GM18858 (cell line): ENCODE measurements around the gene CSNK1G2.
"Not testable (repeated sequence)": the region's sequence is repeated elsewhere in the genome, so short reads cannot be mapped to it uniquely, and the experiment has no call there.

ENCODE experiments used
- ATAC-seq: cut with Tn5 transposase; IDR thresholded peaks from one replicate; pipeline ENCODE4 v1.9.1; 2021; ENCODE audit not compliant: unreplicated experiment

The CSNK1G2 gene

DNA sequence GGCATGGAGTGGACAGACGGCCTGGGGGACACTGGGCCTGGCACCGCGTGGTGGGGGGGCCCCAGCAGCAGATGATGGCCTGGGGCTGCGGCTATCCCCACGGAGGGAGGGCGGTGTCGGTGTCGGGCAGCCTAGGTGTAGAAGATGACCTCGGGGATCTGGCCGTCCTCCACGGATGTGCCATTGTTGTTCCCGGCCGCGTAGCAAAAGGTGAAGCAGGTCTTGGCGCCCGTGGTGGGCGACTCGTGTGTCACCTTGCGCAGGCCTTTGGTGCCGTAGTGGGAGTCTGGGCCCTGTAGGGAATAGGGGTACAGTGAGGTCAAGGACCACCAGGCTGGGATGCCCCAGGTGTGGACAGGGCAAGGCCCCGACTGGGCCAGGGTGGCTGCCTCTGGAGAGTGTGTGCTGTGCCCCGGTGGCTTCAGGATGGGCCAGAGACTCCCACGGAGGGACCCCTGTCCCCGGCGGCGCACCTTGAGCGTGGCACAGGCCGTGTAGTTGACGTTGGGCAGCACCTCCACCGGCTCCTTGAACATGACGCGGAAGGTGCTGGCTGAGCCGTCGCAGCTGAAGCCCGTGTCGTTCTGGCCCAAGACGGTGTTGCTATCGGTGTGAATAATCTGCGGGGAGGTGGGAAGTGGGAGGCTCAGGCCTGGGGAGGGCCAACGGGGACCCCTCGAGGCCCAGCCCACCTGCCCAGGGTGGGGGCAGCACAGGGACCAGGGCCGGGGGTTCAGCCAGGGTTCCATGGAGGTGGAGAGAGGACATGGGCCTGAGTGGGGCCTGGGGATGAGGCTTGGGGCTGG lies 45.6 kb downstream of the CSNK1G2 start:
- ATAC-seq: no peak

DNA sequence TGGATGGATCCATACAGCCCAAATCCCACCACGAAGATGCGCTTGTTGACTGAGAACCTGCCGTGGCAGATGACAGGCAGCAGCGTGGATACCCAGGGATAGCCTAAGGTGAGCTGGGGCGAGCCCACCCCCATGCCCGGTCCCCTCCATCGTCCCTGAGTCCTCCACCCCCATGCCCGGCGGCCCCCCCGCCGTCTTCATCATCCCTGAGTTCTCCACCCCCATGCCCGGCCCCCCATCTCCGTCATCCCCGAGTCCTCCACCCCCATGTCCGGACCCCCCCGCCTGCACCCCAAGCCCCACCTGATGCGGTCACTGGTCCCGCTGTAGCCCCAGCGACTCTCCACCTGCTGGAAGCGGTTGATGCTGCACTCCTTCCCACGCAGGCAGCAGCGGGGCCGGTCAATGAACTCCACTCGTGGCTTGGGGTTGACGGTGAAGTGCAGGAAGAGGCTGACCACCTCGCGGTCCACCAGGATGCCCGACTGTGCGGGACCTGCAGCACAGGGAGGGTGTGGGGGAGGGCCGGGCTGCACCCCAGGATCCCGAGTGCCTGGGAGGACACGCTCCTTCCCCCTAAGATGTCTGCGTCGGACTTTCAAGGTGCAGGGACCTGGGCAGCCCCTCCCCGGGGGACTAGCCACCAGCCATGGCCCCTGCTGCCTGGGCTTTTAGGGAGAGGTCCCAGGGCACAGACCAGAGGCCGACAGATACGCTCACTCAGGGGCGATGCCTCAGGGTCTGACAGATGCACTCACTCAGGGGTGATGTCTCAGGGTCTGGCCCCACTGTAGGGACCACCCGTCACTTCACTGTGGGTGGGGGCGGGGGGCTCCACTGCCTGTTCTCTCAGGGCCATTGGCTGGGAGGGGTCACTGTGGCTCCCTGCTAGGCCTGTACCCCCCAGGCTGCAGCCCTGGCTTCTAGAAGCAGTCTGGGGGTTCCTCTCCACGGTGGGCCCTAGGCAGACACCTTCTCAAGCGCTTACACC lies 46.5 kb downstream of the CSNK1G2 start:
- ATAC-seq: no peak

DNA sequence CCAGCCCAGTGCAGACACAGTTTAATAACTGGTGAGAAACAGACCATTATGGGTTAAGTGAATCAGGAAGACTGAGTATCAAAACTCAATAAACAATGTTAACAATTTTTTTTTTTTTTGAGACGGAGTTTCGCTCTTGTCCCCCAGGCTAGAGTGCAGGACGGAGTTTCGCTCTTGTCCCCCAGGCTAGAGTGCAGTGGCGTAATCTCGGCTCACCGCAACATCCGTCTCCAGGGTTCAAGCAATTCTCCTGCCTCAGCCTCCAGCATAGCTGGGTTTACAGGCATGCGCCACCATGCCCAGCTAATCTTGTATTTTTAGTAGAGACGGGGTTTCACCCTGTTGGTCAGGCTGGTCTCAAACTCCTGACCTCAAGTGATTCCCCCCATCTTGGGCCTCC lies 47.5 kb downstream of the CSNK1G2 start:
- not testable (repeated sequence) for ATAC-seq

DNA sequence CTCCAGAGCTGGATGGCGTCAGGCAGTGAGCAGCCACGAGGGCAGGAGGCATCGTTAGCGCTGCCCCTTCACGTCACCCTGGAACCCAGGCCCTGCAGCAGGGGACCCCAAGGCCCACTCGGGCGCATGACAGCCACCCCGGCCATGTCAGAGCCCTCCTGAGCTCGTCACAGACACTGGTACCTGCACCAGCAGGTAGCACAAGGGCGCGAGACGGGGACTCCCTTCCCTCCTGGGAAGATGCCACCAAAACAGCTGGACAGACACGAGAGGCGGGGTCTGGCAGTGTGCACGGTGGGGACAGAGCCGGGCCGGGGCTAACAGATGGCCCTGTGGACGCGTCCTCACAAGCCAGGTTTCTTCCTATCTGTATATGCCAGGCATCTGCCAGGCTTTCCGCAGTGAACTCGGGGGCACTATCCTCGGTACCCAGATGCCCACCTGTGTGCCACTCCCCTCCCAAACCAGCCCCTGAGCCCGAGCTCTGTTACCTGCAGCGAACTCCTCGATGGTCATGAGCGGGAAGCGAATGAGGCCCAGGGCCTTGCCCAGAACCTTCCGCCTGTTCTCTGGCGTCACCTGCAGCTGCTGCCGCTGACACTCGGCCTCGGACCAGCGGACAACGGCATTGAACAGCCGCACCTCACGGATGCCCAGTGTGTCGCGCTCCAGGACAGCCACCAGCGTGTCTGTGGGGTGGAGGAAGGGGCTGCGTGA lies 48.7 kb downstream of the CSNK1G2 start:
- no peak for ATAC-seq

DNA sequence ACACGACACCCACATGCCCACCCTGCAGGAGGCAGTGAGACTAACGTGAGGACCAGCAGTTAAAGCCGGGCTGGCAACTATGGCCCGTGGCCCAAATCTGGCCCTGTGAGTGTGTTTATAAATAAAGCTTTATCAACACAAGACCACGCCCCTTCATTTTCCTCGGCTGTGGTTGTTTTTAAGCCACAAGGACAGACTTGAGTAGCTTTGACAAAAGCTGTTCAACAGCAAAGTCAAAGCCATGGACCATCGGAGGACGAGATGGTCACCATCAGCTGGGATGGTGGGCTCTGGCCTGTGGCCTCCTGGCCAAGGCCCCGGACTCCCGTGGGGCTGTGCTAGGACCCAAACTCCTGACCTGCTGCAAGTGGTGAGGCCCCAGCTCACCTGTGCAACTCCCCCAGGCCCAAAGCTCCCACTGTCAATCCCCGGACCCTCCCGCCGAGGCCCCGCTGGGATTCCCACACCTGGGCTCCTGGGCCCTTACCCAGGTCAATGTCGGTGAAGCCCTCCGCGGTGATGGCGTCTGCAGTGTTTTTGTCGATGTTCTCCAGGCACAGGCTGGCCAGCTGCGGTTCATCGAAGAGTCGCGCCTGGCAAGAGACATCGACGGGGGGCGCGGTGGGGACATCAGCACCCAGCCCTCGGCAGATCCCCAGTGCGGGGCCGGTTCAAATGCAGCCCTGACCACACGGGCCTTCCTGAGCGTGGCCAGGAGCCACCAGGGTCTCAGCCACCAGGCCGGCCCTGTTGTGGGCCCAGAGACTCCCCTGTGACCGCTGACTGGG lies 49.5 kb downstream of the CSNK1G2 start:
- no peak for ATAC-seq

DNA sequence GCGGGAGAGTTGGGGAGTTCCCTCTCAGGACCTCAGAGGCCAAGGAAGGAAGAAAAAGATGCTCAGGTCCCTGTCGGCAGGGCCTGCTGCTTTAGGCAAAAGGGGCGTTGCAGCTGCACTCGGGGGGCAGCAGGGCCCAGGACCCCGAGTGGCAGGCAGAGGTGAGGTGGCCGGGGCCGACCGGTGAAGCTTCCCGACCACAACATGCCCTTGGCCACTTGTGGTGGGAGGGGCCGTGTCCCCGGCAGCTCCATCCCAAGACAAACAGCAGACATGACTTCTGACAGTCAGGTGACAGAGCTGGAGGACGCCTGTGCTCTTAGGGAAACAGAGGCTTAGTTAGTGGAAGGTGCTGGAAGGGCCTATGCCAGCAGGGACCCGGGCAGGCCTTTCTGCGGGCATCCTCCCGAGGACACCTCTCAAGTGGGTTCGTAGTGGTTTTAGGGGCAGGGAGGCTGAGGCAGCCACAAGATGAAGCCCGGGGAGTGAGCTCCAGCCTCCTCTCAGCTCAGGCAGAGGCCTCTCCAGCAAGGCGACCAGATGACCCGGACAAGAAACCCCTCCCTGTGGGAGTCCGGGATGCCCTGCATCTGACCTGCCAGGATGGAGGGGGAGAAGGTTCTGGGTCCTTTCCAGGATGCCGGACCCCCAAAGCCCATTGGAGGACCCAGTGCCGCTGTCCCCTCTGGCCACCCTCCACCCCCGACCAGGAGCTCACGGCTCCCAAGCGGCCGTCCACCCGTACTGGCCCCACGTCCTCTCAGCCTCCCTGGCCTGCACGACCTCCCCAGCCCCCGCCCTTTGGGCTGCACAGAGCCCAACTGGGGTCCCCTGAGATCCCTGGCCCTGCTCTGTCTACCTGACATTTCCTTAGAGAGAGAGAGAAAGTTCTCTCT lies 50.3 kb downstream of the CSNK1G2 start:
- ATAC-seq: no peak

DNA sequence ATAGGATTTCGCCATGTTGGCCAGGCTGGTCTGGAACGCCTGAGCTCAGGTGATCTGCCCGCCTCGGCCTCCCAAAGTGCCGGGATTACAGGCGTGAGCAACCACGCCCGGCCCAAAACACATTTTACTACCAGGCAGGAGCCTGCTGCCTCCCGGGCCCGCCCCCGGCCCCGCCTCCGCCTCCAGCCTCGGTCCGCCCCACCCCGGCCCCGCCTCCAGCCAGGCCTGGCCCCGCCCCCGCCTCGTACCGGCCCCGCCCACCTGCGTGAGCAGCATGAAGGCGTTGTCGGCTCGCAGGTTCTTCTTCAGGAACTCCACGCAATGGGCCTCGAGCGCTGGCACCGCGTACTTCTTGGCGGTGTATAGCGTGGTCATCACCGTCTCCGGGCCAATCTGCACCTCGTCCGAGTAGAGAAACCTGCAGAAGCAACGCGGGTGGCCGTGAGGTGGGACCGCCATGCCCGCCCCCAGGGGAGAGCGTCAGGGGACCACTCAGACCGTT lies 51.8 kb downstream of the CSNK1G2 start:
- ATAC-seq: no peak

DNA sequence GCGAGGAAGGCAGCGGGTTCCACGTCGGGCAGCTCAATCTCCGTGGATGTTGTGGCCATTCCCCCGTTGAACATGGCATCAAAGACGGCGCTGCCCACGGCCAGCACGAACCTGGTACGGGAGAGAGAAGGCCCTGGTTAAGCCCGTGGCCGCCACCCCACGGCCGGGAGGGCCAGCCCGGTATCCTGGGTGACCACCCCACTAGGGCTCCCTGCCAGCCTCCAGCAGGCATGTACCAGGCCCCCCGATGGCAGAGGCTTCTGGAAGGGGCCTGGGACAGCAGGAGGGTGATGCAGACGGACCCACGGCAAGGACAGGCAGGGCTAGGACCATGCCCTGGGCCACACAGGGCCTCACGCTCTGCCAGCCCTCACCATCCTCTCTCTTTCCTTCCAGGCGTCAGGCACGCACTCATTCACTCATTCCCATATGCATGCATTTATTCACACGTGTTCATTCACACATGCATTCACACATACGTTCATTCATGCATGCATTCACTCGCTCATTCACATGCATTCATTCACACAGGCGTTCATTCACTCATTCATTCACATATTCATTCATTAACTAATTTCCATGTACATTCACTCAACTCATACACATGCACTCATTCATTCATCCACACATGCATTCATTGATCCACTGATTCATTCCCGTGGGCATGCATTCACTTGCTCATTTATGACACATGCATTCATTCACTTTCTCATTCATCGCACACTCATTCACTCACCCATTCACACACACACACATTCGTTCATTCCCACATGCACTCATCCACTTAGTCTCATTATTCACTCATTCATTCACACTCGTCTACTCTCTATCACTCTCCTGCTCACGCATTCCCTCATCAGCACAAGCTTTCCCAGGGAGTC lies 56.6 kb downstream of the CSNK1G2 start:
- ATAC-seq: no peak

DNA sequence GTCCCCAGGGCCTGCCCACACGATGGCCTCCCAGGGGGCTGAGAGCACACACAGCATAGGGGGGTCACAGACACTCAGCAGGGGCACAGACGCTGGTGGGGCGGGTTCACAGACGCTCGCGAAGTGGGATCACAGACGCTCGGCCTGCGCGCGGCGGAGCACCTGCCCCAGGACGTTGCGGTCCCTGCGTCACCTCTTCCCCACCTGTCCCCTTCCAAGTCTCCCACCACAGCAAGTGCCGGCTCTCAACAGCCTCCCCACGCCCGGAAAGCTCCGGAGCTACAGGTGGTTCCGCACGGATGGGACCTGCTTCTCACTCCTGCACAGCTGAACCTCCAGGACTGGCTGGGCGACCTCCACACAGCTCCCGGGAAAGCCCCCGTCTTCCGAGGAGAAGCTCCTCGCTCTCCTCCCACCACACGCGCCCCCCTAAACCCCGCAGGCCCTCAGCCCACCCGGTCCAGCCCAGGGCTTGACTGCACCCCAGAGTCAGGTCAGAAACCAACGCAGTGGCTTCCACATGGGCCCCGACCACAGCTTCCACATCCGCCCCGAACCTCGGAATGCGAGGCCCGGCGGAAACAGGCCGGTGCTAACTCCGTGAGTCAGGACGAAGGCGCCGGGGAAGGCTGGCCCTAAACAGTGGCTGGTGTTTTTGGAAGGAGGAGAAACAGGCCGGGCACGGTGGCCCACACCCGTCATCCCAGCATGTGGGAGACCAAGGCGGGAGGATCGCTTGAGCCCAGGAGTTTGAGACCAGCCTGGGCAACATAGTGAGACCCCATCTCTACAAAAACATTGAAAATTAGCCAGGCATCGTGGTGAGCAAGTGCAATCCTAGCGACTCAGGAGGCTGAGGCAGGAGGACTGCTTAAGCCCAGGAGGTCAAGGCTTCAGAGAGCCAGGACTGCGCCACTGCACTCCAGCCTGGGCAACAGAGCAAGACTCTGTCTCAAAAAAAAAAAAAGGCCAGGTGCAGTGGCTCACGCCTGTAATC lies 58.0 kb downstream of the CSNK1G2 start:
- no peak for ATAC-seq

DNA sequence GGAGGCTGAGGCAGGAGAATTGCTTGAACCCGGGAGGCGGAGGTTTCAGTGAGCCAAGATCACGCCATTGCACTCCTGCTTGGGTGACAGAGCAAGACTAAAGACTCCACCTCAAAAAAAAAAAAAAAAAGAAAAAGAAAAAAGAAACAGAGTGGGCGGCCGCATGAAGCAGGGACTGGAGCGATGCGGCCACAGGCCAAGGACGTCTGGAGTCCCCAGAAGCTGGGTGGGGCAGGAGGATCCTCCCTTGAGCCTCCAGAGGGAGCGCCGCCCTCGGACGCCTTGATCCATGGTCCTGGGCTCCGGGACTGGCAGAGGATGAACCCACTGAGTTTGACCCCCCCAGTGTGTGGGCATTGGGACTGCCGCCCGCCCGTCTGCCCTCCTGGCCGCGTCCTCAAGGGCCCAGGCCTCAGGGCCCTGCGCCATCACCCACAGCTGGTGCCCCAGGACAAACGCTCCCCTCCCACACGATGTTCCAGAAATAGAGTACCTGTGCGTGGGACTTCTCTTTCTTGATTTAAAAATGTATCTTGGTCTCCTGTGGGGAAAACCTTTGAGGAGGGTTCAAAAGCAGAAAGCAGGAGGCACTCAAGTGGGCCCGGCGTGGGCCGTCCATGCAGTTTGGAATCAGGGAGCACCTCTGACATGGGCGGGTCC lies 59.0 kb downstream of the CSNK1G2 start:
- ATAC-seq: no peak

DNA sequence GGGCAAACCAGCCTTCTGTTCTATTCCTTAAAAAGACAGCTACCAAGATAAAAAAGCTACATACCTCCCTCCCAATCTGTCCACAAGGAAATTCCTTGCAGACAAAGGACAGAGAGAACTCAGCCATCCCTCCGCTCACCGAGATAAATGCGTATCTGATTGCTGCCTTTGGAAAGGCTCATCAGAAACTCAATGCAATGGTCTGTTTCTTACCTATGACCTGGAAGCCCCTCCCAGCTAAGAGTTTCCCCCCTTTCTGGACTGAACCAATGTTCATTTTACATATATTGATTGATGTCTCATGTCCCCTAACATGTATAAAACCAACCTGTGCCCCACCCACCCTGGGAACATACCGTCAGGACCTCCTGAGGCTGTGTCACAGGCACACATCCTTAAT lies 62.9 kb downstream of the CSNK1G2 start:
- no peak for ATAC-seq

DNA sequence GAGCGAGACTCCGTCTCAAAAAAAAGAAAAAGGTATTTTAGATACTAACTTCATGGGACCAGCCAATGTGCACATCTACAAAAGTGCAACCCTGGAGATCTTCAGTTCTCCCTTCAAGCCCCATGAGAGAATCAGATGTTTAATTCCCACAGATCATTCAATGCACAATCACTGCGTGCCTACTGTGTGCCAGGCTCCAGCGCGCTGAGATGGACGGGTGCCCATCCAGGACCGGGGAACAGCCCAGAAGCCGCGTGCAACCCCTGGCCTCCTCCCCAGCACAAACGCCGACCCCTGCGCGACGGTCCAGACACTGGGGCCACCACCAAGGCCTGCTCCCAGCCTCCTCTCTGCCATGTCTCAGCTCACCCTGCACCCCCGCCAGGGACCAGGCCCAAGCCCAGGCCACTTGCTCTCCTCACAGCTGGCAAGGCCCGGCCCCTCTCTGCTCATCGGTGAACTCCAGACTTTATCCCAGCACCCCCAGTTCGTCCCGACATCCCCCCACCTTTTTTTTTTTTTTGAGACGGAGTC lies 69.2 kb downstream of the CSNK1G2 start:
- no peak for ATAC-seq

DNA sequence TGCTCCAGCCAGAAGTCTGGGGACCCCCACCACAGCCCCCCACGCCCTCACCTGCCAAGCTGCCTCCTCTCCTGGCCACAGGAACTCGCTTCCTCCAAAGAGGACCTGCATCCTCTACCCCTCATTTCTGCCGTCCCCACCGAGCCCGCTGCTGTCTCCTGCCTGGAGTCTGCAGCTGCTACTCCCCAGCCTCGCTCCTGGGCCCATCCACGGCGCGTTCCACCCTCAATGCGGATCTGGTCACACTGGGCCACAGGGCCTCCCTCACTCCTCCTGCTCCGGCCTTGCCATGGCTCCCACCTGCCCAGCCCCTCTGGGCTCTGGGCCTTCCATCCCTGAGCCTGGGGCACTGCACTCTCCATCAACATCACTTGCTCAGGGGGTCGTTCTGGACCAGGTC lies 70.2 kb downstream of the CSNK1G2 start:
- no peak for ATAC-seq

DNA sequence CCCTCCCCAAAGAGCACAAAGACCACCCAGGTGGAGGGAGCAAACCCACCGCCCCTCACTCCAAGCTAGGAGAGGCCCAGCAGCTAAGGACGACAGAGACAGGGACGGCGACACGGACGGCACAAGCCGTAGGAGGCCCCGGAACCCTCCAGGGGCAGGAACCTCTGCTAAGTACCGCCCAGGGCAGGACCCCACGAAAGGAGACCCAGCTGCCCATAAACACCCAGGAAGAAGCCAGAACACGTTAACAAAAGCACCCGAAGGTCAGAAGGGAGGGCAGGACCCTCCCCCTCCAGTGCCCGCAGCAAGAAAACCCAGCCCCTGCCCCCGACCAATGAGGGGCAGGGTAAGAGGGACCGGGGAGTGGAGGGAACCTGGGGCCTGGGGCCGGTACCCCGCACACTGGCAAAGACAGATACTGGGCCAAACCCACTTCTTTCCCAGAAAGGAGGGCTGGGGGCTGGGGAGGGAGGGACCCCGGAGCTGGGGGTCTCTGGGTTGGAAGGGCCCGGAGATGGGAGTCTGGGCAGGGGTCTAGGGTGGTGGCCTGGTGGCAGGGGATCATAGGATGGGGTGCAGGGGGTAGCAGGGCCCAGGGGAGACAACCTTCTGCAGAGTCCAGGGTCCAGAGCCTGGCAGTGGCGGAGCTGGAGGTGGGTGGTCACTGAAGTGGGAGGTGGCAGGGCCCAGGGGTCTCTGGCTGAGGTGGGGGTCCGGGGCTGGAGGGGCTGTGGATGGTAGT lies 72.1 kb downstream of the CSNK1G2 start:
- ATAC-seq: no peak

DNA sequence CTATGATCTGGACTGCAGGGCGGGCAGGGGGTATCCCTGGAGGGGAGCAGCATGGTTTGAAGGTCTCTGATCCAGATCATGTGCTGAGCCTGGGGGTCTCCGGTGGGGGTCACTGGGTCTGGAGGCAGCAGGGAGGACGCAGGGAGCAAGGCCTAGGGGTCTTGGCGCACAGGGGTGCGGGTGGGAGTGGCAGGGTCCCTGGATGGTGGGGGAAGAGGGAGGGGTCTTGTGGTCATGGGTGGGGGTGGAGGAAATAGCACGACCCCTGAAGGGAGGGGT lies 72.7 kb downstream of the CSNK1G2 start:
- no peak for ATAC-seq

DNA sequence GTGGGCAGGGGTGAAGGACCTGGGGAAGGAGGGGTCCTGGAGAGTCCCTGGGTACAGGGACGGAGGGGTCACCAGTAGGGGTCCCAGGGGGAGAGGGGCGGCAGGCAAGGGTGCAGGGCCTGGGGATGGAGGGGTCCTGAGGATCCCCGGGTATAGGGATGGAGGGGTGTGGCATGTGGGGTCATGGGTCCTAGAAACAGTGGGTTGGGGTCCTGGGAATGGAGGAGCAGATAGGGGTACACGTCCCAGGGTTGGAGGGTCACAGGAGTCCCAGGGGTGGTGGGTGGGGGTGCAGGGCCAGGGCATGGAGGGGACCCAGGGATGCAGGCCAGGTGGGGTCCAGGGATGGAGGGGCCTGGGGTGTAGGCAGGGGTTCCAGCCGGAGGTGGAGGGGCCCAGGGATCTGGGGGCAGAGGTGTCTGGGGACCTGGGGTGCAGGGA lies 73.2 kb downstream of the CSNK1G2 start:
- no peak for ATAC-seq
